Peyer's patch (tissue), 4 donors: ENCODE results near the gene WDFY4.

Experiments used
- CTCF ChIP-seq, 6 experiments: fragments of 450-650 bp in 4 of 6; fragments of 200-600 bp in 2 of 6; sonication (generic) in 1 of 6; IDR thresholded peaks; one replicate each; pipeline ENCODE4 v1.5.1; 2017 to 2019; ENCODE audit warnings: antibody characterized with exemption in 6 of 6, mild to moderate bottlenecking in 3 of 6, moderate library complexity in 1 of 6
- POLR2A ChIP-seq, 2 donors: fragments of 450-650 bp; IDR thresholded peaks; one replicate each; pipeline ENCODE4 v1.5.1; 2017; ENCODE audit warnings: antibody characterized with exemption in 2 of 2, mild to moderate bottlenecking in 2 of 2, moderate library complexity in 2 of 2

GRCh38 chr10:48905311-48905710 lies 220.6 kb downstream of the WDFY4 start:
- TF ChIP-seq CTCF (IDR thresholded peaks at IDR 0.05) (no peak), POLR2A (IDR thresholded peaks at IDR 0.05) (no peak)
